HepG2 (cell line): ENCODE data around the gene CPT1B. TPM values are rescaled to one million over a fixed set of nuclear protein-coding genes. Genes with fewer than 3 reads are reported as not detected.

Experiments
- CHCHD3 ChIP-seq: sonication (generic); formaldehyde crosslinking; IDR thresholded peaks from 2 replicates; pipeline ENCODE4 v1.8.0; 2022; ENCODE audit warnings: mild to moderate bottlenecking, missing genetic modification reagents, moderate library complexity
- CSRNP2 ChIP-seq: sonication (generic); formaldehyde crosslinking; conservative IDR thresholded peaks from 2 replicates; pipeline ENCODE4 v1.8.0; 2022; ENCODE audit warnings: low read depth, missing genetic modification reagents
- GABPA ChIP-seq, 2 experiments: IDR thresholded peaks; 2 replicates each; pipeline ENCODE4 v1.6.1; 2011 to 2016; ENCODE audit warnings: low read depth in 2 of 2, low read length in 1 of 2, missing biosample characterization in 1 of 2, missing genetic modification characterization in 1 of 2
- GATA4 ChIP-seq: sonication (generic); IDR thresholded peaks from 2 replicates; pipeline ENCODE4 v1.6.1; 2016; ENCODE audit warnings: antibody characterized with exemption, low read depth, borderline replicate concordance
- HCFC1 ChIP-seq: fragments of 150-350 bp; IDR thresholded peaks from 2 replicates; pipeline ENCODE4 v1.6.1; 2014; ENCODE audit warnings: low read depth, low read length
- HNRNPLL ChIP-seq: fragments of 200-400 bp; formaldehyde crosslinking; IDR thresholded peaks from 2 replicates; pipeline ENCODE4 v1.6.1; 2017; ENCODE audit warnings: mild to moderate bottlenecking, low read depth, low read length; ENCODE audit not compliant: poor library complexity, severe bottlenecking
- IRF2 ChIP-seq: IDR thresholded peaks from 2 replicates; pipeline ENCODE4 v1.6.1; 2018; ENCODE audit warnings: missing genetic modification reagents, missing compliant biosample characterization
- KMT2B ChIP-seq: IDR thresholded peaks from 2 replicates; pipeline ENCODE4 v1.6.1; 2016; ENCODE audit warnings: missing genetic modification reagents, missing compliant biosample characterization
- MEIS1 ChIP-seq: sonication (generic); formaldehyde crosslinking; IDR thresholded peaks from 2 replicates; pipeline ENCODE4 v1.9.0; 2021; ENCODE audit warnings: mild to moderate bottlenecking, missing genetic modification reagents, moderate library complexity, borderline replicate concordance
- NCOR1 ChIP-seq: fragments of 200-600 bp; sonication (generic); IDR thresholded peaks from 2 replicates; pipeline ENCODE4 v1.7.0; 2017; ENCODE audit warnings: antibody characterized with exemption, low read length, borderline replicate concordance
- NR2F2 ChIP-seq: IDR thresholded peaks from 2 replicates; pipeline ENCODE4 v1.6.1; 2012; ENCODE audit warnings: low read depth, inconsistent platforms, borderline replicate concordance
- POLR2AphosphoS5 ChIP-seq: IDR thresholded peaks from 2 replicates; pipeline ENCODE4 v1.6.1; 2012; ENCODE audit warnings: low read depth, low read length
- SNAPC5 ChIP-seq: sonication (generic); formaldehyde crosslinking; IDR thresholded peaks from 2 replicates; pipeline ENCODE4 v1.8.1; 2023; ENCODE audit warnings: mild to moderate bottlenecking, missing genetic modification reagents, borderline replicate concordance
- SP2 ChIP-seq: sonication (generic); formaldehyde crosslinking; IDR thresholded peaks from 2 replicates; pipeline ENCODE4 v1.5.1; 2020; ENCODE audit warnings: mild to moderate bottlenecking, missing genetic modification reagents
- TAF15 ChIP-seq: fragments of 200-400 bp; formaldehyde crosslinking; IDR thresholded peaks from one replicate; pipeline ENCODE4 v1.6.1; 2018; ENCODE audit warnings: mild to moderate bottlenecking, low read depth, low read length; ENCODE audit not compliant: poor library complexity, severe bottlenecking
- ZBTB7A ChIP-seq: sonication (generic); formaldehyde crosslinking; IDR thresholded peaks from 2 replicates; pipeline ENCODE4 v1.8.0; 2022; ENCODE audit warnings: mild to moderate bottlenecking, missing genetic modification reagents
- ZFP37 ChIP-seq: sonication (generic); formaldehyde crosslinking; IDR thresholded peaks from 2 replicates; pipeline ENCODE4 v1.4.0; 2020; ENCODE audit warnings: missing genetic modification reagents, borderline replicate concordance
- ZNF143 ChIP-seq: sonication (generic); formaldehyde crosslinking; IDR thresholded peaks from 2 replicates; pipeline ENCODE4 v1.4.0; 2020; ENCODE audit warnings: missing genetic modification reagents
- ZNF18 ChIP-seq: sonication (generic); formaldehyde crosslinking; IDR thresholded peaks from 2 replicates; pipeline ENCODE4 v1.8.0; 2022; ENCODE audit warnings: mild to moderate bottlenecking, missing genetic modification reagents; ENCODE audit not compliant: insufficient replicate concordance
- ZNF496 ChIP-seq: sonication (generic); formaldehyde crosslinking; IDR thresholded peaks from 2 replicates; pipeline ENCODE4 v1.8.1; 2023; ENCODE audit warnings: mild to moderate bottlenecking, moderate library complexity, missing genetic modification reagents; ENCODE audit not compliant: insufficient replicate concordance
- ZNF564 ChIP-seq: sonication (generic); formaldehyde crosslinking; IDR thresholded peaks from 2 replicates; pipeline ENCODE4 v1.8.1; 2023; ENCODE audit warnings: mild to moderate bottlenecking, missing genetic modification reagents
- ZNF577 ChIP-seq: sonication (generic); formaldehyde crosslinking; IDR thresholded peaks from 2 replicates; pipeline ENCODE4 v1.4.0; 2020; ENCODE audit warnings: mild to moderate bottlenecking, low read depth, missing genetic modification reagents, borderline replicate concordance
- ZNF747 ChIP-seq: sonication (generic); formaldehyde crosslinking; IDR thresholded peaks from 2 replicates; pipeline ENCODE4 v1.8.1; 2023; ENCODE audit warnings: missing genetic modification reagents, mild to moderate bottlenecking, borderline replicate concordance
- ZNF780A ChIP-seq: sonication (generic); formaldehyde crosslinking; IDR thresholded peaks from 2 replicates; pipeline ENCODE4 v1.8.0; 2022; ENCODE audit warnings: mild to moderate bottlenecking, missing genetic modification reagents, moderate library complexity
- polyA plus RNA-seq, 8 experiments: library from polyadenylated mRNA; depleted of rRNA in 3 of 8; stranded (reverse) in 7 of 8; unstranded in 1 of 8; fragments of >200 nt; fragmentation: Illumina TruSeq in 4 of 8; extraction: Trizol in 4 of 8; gene quantifications; 2 replicates each; pipeline versions ENCODE4 v1.2.1 to v1.2.3, GENCODE V29; 2011 to 2016; ENCODE audit warnings: low read depth in 4 of 8, missing spikeins in 1 of 8, mixed read lengths in 1 of 8; ENCODE audit not compliant: insufficient read depth in 1 of 8
- total RNA-seq, 5 experiments: library from RNA; depleted of rRNA; stranded (reverse); fragments of >200 nt; fragmentation: Illumina TruSeq; extraction: Trizol; gene quantifications; 2 replicates each; pipeline ENCODE4 v1.2.3, GENCODE V29; 2016; ENCODE audit warnings: low read depth in 1 of 5
- TF ChIP-seq, protein P1 (sequence below): sonication (generic); formaldehyde crosslinking; IDR thresholded peaks from 2 replicates; pipeline ENCODE4 v1.8.1; 2023; ENCODE audit warnings: mild to moderate bottlenecking, missing genetic modification reagents

CPT1B gene
- total and polyA plus RNA-seq, 2 of the 13 experiments (the other 11 are each of a cell fraction or from before 2014, with no cell fraction given) = 9.2 to 19.5 TPM

- TF ChIP-seq, protein P1, sequence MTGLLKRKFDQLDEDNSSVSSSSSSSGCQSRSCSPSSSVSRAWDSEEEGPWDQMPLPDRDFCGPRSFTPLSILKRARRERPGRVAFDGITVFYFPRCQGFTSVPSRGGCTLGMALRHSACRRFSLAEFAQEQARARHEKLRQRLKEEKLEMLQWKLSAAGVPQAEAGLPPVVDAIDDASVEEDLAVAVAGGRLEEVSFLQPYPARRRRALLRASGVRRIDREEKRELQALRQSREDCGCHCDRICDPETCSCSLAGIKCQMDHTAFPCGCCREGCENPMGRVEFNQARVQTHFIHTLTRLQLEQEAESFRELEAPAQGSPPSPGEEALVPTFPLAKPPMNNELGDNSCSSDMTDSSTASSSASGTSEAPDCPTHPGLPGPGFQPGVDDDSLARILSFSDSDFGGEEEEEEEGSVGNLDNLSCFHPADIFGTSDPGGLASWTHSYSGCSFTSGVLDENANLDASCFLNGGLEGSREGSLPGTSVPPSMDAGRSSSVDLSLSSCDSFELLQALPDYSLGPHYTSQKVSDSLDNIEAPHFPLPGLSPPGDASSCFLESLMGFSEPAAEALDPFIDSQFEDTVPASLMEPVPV (CRISPR knock-in tag) = peak; percentile 76
- TF ChIP-seq KMT2B = no peak
- TF ChIP-seq IRF2 (CRISPR knock-in tag) = 0 out of 2 replicates have a peak, but pooled peaks have one; percentile 10
- TF ChIP-seq HCFC1 = no peak
- TF ChIP-seq ZNF143 (CRISPR knock-in tag) = peak; percentile 2; the same call in 1 of the 2 replicates
- TF ChIP-seq MEIS1 = peak; percentile 73; the same call in 1 of the 2 replicates
- 0 out of 2 replicates have a peak, but pooled peaks have one; percentile 11 for TF ChIP-seq SP2
- TF ChIP-seq ZNF564 (CRISPR knock-in tag) = peak; percentile 16; the same call in 1 of the 2 replicates
- peak; percentile 15 for TF ChIP-seq ZNF18 (CRISPR knock-in tag)
- 0 out of 2 replicates have a peak, but pooled peaks have one; percentile 53 for TF ChIP-seq CSRNP2 (CRISPR knock-in tag)
- no peak for TF ChIP-seq NCOR1
- no peak for TF ChIP-seq CHCHD3 (CRISPR knock-in tag)
- TF ChIP-seq GABPA (IDR thresholded peaks at IDR 0.05; ENCODE audit: low read depth, low read length) = no peak
- TF ChIP-seq GABPA (CRISPR knock-in tag; IDR thresholded peaks at IDR 0.05; ENCODE audit: low read depth) = no peak
- peak; percentile 97 for TF ChIP-seq HNRNPLL
- TF ChIP-seq POLR2AphosphoS5 = peak; percentile 58
- peak; percentile 39; the same call in 1 of the 2 replicates for TF ChIP-seq GATA4
- TF ChIP-seq ZNF780A = 0 out of 2 replicates have a peak, but pooled peaks have one; percentile 65
- peak; percentile 19; the same call in 1 of the 2 replicates for TF ChIP-seq ZBTB7A (CRISPR knock-in tag)
- no peak for TF ChIP-seq SNAPC5 (CRISPR knock-in tag)
- 0 out of 2 replicates have a peak, but pooled peaks have one; percentile 17 for TF ChIP-seq NR2F2
- TF ChIP-seq ZNF747 = peak; percentile 42; the same call in 1 of the 2 replicates
- no peak for TF ChIP-seq ZFP37 (CRISPR knock-in tag)
- peak; percentile 94 for TF ChIP-seq TAF15
- no peak for TF ChIP-seq ZNF496
- TF ChIP-seq ZNF577 (CRISPR knock-in tag) = no peak
Observed at GRCh38 chr22:50530877-50531545, 47.2 kb downstream of the CPT1B start (continued).
